ENCODE results near the gene CCL15. TPM values are rescaled to one million over a fixed set of nuclear protein-coding genes. Genes with fewer than 3 reads are reported as not detected.

The CCL15 gene
- total RNA-seq, 1 donor from 2014 or later: not detected

GRCh38 chr17:35965272-35965671, 36.1 kb downstream of the CCL15 start:
- intact Hi-C loops (cut with DNase I): loop anchor here (10.0 kb wide), 1 partner anchor 520 kb away; the partner anchor contains the start of gene ZNHIT3
- DNase-seq (ENCODE audit: low spot score) (no peak), ATAC-seq (no peak)

- DNase-seq (ENCODE audit: low spot score) (no peak), ATAC-seq (no peak)
- intact Hi-C loops (cut with DNase I): loop anchor here (10.0 kb wide), 1 partner anchor 521 kb away; the partner anchor contains the start of gene ZNHIT3
These were observed 37.7 kb downstream of the CCL15 start for GRCh38 chr17:35963663-35964062.

GRCh38 chr17:35953720-35954119, 47.6 kb downstream of the CCL15 start:
- no peak for DNase-seq (ENCODE audit: low spot score)
- no peak for ATAC-seq
- intact Hi-C loops (cut with DNase I): no loop called here

GRCh38 chr17:35949401-35949800, 52.0 kb downstream of the CCL15 start:
- no peak for ATAC-seq
- intact Hi-C loops (cut with DNase I): no loop called here
- DNase-seq (ENCODE audit: low spot score): no peak

GRCh38 chr17:35948092-35948491, 53.3 kb downstream of the CCL15 start:
- DNase-seq (ENCODE audit: low spot score): no peak
- no peak for ATAC-seq
- intact Hi-C loops (cut with DNase I): no loop called here

Other genes starting within 250 kb of the CCL15 start
- 0.13 TPM for gene GAS2L2, start 248.3 kb downstream of the CCL15 start, total RNA-seq
- gene C17orf50, start 240.7 kb downstream of the CCL15 start, total RNA-seq: not detected
- gene MMP28, start 205.9 kb downstream of the CCL15 start, total RNA-seq: 61.5 TPM
- 183 TPM for gene TAF15, start 192.1 kb downstream of the CCL15 start, total RNA-seq
- 0.27 TPM for gene HEATR9, start 132.7 kb downstream of the CCL15 start, total RNA-seq
- gene CCL5, start 121.2 kb downstream of the CCL15 start, total RNA-seq: 5.3 TPM
- not detected for gene RDM1, start 70.8 kb downstream of the CCL15 start, total RNA-seq
- not detected for gene LYZL6, start 57.8 kb downstream of the CCL15 start, total RNA-seq
- gene CCL16, start 20.1 kb downstream of the CCL15 start, total RNA-seq: 1.1 TPM
- 96.8 TPM for gene CCL14, start 14.8 kb downstream of the CCL15 start, total RNA-seq
- gene CCL23, start 16.4 kb upstream of the CCL15 start, total RNA-seq: 1.0 TPM
- gene CCL18, start 62.7 kb upstream of the CCL15 start, total RNA-seq: 58.8 TPM
- 39.9 TPM for gene CCL3, start 88.6 kb upstream of the CCL15 start, total RNA-seq
- 39.5 TPM for gene CCL4, start 102.3 kb upstream of the CCL15 start, total RNA-seq
- 8.9 TPM for gene TBC1D3B, start 175.1 kb upstream of the CCL15 start, total RNA-seq
- 12.4 TPM for gene CCL3L1, start 195.2 kb upstream of the CCL15 start, total RNA-seq
- 22.1 TPM for gene CCL4L2, start 209.5 kb upstream of the CCL15 start, total RNA-seq

Data from sciatic nerve (tissue), 2 donors.